ENCODE measurements around the gene TMEM74B.
A peak's percentile ranks its signal among the peaks of the same experiment; 100 is the strongest.

TMEM74B gene

GRCh38 chr20:1205802-1206201 is 21.0 kb upstream of the TMEM74B start:
- DNase-seq (ENCODE audit: low read depth, low spot score): no peak

DNA sequence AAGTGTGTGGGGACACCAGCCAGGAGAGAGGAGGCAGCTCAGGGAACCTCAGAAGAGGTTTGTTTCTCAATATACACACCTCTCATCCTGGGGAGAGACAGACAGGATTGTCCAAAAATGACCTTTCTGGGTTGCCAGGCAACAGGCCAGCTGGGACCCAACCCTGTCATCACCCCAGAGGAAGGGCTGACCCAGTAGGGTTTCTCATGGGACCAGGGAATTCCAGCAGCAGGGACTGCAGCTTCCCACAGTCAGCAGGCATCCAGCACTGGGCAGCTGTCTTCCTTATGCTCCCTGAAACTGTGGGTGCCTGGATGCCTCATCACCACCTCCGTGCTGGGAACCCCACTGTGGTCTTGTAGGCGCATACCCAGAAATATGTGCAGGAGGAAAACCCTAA is 19.8 kb upstream of the TMEM74B start:
- no peak for DNase-seq (ENCODE audit: low read depth, low spot score)

GRCh38 chr20:1204113-1204512 is 19.3 kb upstream of the TMEM74B start:
- DNase-seq (ENCODE audit: low read depth, low spot score): no peak

- no peak for DNase-seq (ENCODE audit: low read depth, low spot score)
These were observed 18.8 kb upstream of the TMEM74B start for GRCh38 chr20:1203630-1204029.

GRCh38 chr20:1202762-1203504 is 18.2 kb upstream of the TMEM74B start, which contains the start of gene C20orf202:
TSS of gene C20orf202 (plus strand) at chr20:1203454. CDS start at chr20:1203586, 132 bp downstream.
- no peak for DNase-seq (ENCODE audit: low read depth, low spot score)

DNA sequence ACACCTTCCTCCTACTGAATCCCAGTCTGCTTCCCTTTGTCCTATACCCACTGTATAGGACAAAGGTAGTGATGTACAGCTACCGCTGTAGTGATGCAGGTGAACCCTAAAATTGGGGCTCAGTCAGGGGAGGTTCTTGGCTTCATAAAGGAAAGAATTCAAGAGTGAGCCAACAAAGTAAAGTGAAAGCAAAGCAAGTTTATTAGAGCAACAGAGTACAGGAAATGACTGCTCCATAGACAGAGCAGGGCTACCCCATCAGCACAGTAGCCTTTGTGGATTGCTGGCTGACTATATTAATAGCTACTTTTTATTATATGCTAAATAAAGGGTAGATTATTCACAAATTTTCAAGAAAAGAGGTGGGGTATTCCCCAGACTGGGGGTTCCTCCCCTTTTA is 15.2 kb upstream of the TMEM74B start:
- no peak for DNase-seq (ENCODE audit: low read depth, low spot score)

DNA sequence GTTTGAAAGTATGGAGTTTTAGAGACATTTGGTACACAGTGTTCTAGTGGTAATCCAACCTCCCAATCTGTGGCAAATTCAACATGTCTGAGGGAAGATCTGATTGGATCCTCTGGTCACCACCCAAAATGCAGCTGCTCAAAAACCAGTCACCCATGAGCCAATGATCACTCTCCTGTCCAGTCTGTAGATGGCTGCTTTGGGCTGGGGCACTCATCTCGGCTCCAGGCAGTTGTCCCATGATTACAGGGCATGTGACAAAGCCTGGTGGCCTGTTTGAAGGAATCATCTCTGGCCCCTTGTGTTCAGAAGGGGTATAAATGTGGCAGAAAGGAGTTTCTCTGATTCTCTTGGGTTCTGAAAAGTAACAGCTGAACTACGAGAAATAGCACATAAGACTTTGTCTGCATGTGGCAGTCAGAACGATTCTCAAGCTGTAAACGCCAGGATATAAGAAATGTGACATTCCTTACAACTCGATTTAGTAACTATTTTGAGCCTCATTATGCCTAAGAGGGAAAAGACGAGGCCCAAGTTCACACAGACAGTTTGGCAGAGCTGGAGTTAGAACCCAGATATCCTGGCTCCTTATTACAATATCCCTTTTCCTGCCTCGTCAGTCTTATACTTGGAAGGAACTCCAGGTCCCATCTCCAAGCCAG is 14.6 kb upstream of the TMEM74B start:
- no peak for DNase-seq (ENCODE audit: low read depth, low spot score)

DNA sequence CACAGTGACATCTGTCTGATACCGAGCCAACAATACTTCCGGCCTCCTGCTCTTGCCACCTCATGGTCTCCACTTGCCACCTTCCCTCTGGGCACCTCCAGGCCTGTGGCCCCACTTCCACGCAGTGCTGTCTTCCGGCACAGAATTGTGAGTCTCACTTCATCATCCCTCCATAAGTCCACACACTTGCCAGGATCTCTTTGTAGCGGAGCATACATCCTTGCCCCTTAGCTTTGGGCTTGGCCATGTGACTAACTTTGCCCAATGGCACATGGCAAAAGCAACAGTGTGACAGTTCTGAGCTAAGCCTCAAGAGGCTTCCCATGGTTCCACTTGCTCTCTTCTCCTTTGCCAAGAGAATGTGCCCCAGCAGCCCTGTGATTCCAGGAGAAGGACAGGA is 14.0 kb upstream of the TMEM74B start:
- no peak for DNase-seq (ENCODE audit: low read depth, low spot score)

GRCh38 chr20:1197801-1198200 is 13.0 kb upstream of the TMEM74B start:
- DNase-seq (ENCODE audit: low read depth, low spot score): no peak

- no peak for DNase-seq (ENCODE audit: low read depth, low spot score)
These were observed 11.9 kb upstream of the TMEM74B start for GRCh38 chr20:1196634-1197033.

- no peak for DNase-seq (ENCODE audit: low read depth, low spot score)
These were observed 10.4 kb upstream of the TMEM74B start for GRCh38 chr20:1195226-1195625.

GRCh38 chr20:1191299-1191698 is 6.5 kb upstream of the TMEM74B start:
- no peak for DNase-seq (ENCODE audit: low read depth, low spot score)

DNA sequence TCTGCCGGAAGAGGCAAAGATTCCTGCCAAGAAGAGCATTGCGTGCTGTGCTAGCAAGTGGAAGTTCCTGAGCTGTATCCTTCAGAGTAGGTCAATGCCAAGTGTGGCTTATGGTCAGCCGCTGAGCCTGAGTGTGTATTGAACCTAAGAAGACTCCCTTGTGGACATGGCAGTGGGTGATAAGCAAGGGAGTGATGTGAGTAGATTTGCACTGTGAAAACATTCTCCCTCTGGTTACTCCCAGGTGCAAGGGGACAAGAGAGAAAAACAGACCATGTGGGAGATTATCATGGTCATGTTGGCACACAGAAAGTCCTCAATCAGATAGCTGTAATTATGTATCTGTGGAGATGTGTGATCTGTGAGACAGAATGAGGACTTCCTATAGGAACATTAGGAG is 6.1 kb upstream of the TMEM74B start:
- DNase-seq (ENCODE audit: low read depth, low spot score): no peak

DNA sequence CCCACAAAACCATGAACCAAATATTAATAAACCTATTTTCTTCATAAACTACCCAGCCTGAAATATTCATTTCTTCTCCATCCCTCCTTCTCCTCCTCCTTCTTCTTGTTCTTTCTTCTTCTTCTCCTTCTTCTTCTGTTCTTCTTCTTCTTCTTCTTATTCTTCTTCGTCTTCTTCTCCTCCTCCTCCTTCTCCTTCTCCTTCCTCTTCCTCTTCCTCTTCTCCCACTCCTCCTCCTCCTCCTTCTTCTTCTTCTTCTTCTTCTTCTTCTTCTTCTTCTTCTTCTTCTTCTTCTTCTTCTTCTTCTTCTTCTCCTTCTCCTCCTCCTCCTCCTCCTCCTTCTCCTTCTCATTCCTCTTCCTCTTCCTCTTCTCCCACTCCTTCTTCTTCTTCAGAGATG is 5.0 kb upstream of the TMEM74B start:
- no peak for DNase-seq (ENCODE audit: low read depth, low spot score)

GRCh38 chr20:1188347-1188746 is 3.6 kb upstream of the TMEM74B start:
- DNase-seq (ENCODE audit: low read depth, low spot score): no peak

GRCh38 chr20:1187605-1188171 is 2.9 kb upstream of the TMEM74B start:
- DNase-seq (ENCODE audit: low read depth, low spot score): no peak

GRCh38 chr20:1186367-1186991 is 1.7 kb upstream of the TMEM74B start:
- no peak for DNase-seq (ENCODE audit: low read depth, low spot score)

- DNase-seq (ENCODE audit: low read depth, low spot score): peak; percentile 62
These were observed 1.1 kb upstream of the TMEM74B start for GRCh38 chr20:1185790-1186334.

GRCh38 chr20:1185316-1185741 is 548 bp upstream of the TMEM74B start:
- peak; percentile 16 for DNase-seq (ENCODE audit: low read depth, low spot score)

DNA sequence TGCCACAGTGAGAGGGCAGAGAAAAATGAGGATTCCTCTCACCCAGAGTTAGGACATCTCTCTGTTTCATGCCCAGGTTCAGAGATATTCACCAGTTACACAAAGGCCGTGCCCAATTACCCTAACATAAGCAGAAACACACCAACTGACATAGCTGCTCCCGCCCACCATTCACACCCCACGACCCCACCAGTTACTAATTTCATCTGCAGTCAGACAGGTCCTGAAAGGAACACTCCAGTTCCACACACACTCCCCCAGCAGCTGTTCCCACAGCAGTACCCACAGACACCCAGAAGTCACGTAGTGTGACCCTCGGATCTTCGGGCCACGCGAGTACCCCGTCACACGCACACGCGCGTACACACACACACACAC is 532 bp downstream of the TMEM74B start:
- DNase-seq (ENCODE audit: low read depth, low spot score): no peak

DNA sequence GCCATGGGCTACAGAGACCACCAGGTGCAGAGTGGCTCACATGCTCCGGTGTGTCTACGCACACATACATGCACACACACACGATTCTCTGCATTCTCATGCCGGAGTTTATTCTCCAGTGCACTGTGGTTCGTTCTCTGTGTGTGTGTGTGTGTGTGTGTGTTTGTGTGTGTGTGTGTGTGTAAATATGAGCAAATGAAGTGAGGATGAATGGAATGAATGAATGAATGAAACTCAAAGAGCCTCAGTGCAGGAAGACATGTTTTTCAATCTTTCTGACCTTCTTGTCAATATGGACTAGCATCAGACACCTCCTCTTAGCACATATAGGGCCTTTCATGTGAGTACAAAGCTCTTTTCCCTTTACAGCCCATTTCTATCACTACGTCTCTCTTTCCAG is 1.6 kb downstream of the TMEM74B start:
- no peak for DNase-seq (ENCODE audit: low read depth, low spot score)

- no peak for DNase-seq (ENCODE audit: low read depth, low spot score)
These were observed 2.7 kb downstream of the TMEM74B start for GRCh38 chr20:1182106-1182505.

Data from astrocyte of the hippocampus (primary cell).